NCI-H1092 treated with DMSO at 0.1 percent for 48 hours (cell line): ENCODE data around the gene RPS2.
A peak's percentile ranks its signal among the peaks of the same experiment; 100 is the strongest.
"Not testable (repeated sequence)": the region's sequence is repeated elsewhere in the genome, so short reads cannot be mapped to it uniquely, and the experiment has no call there.

Experiments used
- DNase-seq: peaks from one replicate; lab custom pipeline; 2025; lab: John Stamatoyannopoulos, UW

Gene RPS2

GRCh38 chr16:1964506-1965395 lies at the start of gene RPS2:
TSS of gene RPS2 (minus strand) at chr16:1964826. CDS start at chr16:1964625, 201 bp downstream.
- peak; percentile 99 for DNase-seq

GRCh38 chr16:2013527-2013926 lies 48.9 kb upstream of the RPS2 start:
- no peak for DNase-seq

GRCh38 chr16:2011726-2012125 lies 47.1 kb upstream of the RPS2 start:
- DNase-seq, result not testable (repeated sequence)

DNA sequence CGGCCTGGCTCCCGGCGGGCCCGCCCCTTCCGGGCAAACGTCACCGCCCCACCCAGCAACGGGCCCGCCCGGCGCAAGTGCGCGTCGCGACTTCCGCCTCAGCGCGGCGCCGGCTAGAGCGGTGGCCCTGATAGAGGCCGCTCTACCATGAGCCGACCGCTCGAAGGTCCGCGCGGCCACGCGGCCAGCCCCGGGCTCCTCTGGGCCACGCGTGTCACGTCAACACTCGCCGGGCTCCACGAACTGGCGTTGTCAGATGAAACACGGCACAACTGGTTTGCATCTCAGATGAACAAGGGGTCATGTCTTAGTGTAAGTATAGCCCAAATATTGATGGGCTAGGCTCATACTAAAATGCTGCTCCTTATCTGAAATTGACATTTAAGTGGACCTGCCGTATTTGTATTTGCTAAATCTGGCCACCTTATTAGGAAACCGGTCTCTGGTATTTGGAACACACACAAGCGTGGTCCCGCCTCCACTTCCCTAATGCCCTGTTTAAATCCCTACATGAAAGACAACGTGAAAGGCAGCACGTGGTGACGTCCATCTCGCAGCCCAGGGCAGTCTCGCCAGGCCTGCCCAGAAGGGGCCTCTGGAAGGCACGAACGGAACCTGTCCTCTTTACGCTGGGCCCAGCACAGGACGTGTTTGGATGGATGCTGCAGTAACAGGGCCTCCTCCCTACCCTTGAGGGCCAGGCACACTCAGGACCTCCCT lies 45.3 kb upstream of the RPS2 start, which contains the start of gene ZNF598:
Gene ZNF598, minus strand, starts transcription at position 31 of the 720 bp plus-strand sequence.
- DNase-seq, result peak; percentile 81

DNA sequence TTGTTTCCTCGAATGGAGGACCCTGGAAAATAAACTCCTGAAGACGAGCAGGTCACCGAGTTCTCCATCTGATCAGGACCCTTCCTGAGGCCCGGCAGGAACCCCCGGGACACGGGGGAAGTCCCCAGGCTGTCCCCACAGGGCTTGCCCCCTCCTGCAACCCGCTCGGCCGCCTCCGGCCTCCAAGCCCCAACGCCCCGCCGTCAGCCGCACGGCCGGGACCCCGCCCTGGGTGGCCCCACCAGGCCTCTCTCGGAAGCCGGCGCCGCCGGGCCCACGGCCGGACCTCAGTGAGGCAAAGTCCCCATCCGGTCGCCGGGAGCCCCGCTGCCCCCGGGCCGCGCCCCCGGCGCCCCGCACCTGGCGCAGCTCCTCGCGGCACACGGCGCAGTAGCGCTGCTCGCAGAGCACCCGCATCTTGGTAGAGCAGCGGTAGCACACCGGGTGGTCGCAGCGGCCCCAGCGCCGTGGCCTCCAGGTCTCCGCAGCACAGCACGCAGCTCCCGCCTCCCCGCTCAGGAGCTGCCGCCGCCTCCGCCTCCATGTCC lies 44.6 kb upstream of the RPS2 start:
- no peak for DNase-seq

DNA sequence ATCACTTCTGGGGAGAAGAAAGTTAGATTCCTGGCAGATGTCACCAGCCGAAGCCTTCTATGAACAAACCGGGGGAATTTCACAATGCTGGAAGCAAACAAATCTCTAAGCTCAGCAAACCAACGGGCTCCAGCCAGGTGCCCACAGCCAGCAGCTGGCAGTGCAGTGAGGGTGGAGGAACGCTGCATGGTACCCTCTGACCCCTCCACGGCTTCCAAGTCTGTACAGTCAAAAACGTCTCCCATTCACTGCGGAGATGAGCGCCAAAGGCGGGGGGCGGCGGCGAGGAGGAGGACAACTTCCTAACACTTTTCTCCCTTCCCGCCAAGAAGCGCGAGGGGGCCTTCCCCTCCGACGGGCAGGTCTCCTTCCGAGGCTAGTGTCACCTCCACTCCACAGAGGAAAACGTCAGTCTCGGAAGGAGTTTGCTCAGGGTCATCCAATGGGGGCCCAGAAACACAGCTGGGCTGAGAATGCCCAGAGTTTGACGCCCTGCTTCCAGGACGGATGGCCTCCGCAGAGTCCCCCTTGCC lies 44.1 kb upstream of the RPS2 start:
- no peak for DNase-seq

DNA sequence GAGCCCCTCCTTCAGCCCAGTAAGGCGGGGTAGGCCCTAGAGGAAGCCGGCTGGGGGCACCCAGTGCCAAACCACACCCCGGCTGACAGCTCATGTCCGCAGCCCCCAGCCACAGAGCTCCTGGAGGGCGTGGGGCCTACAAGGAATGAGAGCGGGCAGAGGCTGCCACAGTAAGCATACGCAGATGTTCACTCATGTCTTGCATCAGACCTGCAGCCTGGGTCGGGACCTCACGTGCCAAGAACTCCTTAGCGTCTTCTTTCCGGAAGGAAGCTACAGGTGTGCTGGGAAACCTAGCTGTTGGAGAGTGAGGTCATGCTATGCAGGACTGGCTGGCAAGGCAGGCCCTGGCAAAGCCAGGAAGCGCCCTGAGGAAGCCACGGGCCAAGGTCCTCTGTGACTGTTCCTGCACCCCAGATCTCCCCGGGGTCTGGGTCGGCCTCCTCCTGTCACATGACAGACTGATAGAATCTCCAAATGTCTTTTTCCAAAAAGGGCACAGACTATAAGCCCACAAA lies 43.4 kb upstream of the RPS2 start:
- DNase-seq, result no peak

GRCh38 chr16:2007081-2007836 lies 42.6 kb upstream of the RPS2 start:
- DNase-seq, result no peak

- no peak for DNase-seq
Observed at GRCh38 chr16:2006317-2006716, 41.7 kb upstream of the RPS2 start.

GRCh38 chr16:2005646-2006045 lies 41.0 kb upstream of the RPS2 start:
- peak; percentile 15 for DNase-seq

DNA sequence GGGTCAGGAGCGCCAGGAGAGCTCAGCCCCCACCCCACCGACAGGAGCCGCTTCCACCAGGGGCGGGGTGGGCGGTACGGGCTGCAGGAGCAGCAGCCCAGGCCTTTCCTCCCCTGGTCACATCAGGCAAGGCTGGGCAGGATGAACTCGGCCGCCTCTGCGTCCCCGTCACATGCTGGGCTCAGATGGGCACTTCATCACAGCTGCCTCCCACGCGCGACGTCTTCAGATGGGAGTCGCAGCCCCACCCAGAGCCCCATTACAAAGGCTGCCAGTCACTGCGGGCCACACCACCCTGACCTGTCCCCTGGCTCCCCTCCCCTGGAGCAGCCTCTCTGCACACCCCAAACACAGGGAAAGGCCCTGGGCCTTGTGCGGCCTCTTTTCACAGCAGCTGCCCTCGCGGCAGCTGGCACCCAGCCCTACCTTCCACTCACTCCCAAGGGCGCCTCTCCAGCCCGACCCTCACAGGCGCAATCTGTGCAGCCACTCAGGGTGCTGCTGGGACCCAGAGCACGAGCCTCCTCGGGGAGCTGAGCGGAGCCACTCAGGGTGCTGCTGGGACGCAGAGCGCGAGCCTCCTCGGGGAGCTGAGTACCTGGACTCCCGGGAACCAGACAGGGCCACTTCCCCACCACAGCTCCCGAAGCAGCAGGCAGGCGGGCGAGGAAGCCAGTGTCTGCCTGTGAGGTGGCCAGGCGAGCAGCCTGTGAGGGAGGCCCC lies 40.3 kb upstream of the RPS2 start:
- DNase-seq, result peak; percentile 68

GRCh38 chr16:2003827-2004641 lies 39.4 kb upstream of the RPS2 start:
- peak; percentile 87 for DNase-seq

GRCh38 chr16:2003231-2003826 lies 38.7 kb upstream of the RPS2 start:
- DNase-seq, result no peak

- no peak for DNase-seq
Observed at GRCh38 chr16:2002406-2003230, 38.0 kb upstream of the RPS2 start.

- DNase-seq, result no peak
Observed at GRCh38 chr16:2001456-2002355, 37.1 kb upstream of the RPS2 start.

GRCh38 chr16:2001035-2001434 lies 36.4 kb upstream of the RPS2 start:
- no peak for DNase-seq

GRCh38 chr16:1999866-2000514 lies 35.4 kb upstream of the RPS2 start:
- no peak for DNase-seq
